Loucy (cell line): ENCODE measurements around the gene DNAH6.

Experiments used
- H2AFZ ChIP-seq: fragments of 200-600 bp; sonication (generic); 2 replicates; pipeline ENCODE4 v1.6.0; 2016; ENCODE audit warnings: antibody characterized with exemption, mild to moderate bottlenecking, low read length, moderate library complexity
- H3F3A ChIP-seq: fragments of 200-600 bp; 2 replicates; pipeline ENCODE4 v1.6.0; 2016; ENCODE audit warnings: antibody characterized with exemption, low read depth, mild to moderate bottlenecking
- H3K27me3 ChIP-seq: fragments of 200-600 bp; sonication (generic); 2 replicates; pipeline ENCODE4 v1.6.1; 2014; ENCODE audit warnings: low read length, mild to moderate bottlenecking; ENCODE audit not compliant: insufficient read depth, poor library complexity, severe bottlenecking
- H3K36me3 ChIP-seq: fragments of 200-600 bp; sonication (generic); 2 replicates; pipeline ENCODE4 v1.6.1; 2016; ENCODE audit warnings: low read length; ENCODE audit not compliant: insufficient read depth
- H3K4me1 ChIP-seq: fragments of 200-600 bp; sonication (generic); 2 replicates; pipeline ENCODE4 v1.5.1; 2014; ENCODE audit warnings: low read length, mild to moderate bottlenecking; ENCODE audit not compliant: insufficient read depth, poor library complexity, severe bottlenecking
- H3K4me2 ChIP-seq: fragments of 200-600 bp; sonication (generic); 2 replicates; pipeline ENCODE4 v1.6.0; 2014; ENCODE audit warnings: antibody characterized with exemption, low read length, low read depth, mild to moderate bottlenecking; ENCODE audit not compliant: poor library complexity, severe bottlenecking
- H3K4me3 ChIP-seq: fragments of 200-600 bp; sonication (generic); 2 replicates; pipeline ENCODE4 v1.5.1; 2014; ENCODE audit warnings: low read length, mild to moderate bottlenecking, mixed read lengths; ENCODE audit not compliant: poor library complexity, severe bottlenecking
- H3K79me2 ChIP-seq: fragments of 200-600 bp; sonication (generic); 2 replicates; pipeline ENCODE4 v1.6.1; 2014; ENCODE audit warnings: low read length; ENCODE audit not compliant: insufficient read depth
- H3K9ac ChIP-seq: fragments of 200-600 bp; sonication (generic); 2 replicates; pipeline ENCODE4 v1.6.0; 2014; ENCODE audit warnings: mild to moderate bottlenecking, low read depth, low read length, moderate library complexity; ENCODE audit not compliant: poor library complexity, severe bottlenecking
- H3K9me2 ChIP-seq: fragments of 200-600 bp; sonication (generic); replicated peaks from 2 replicates; pipeline ENCODE4 v1.6.1; 2016; ENCODE audit warnings: low read depth, low read length, mixed read lengths
- H3K9me3 ChIP-seq: fragments of 200-600 bp; sonication (generic); 2 replicates; pipeline ENCODE4 v1.6.1; 2014; ENCODE audit warnings: mild to moderate bottlenecking, antibody characterized with exemption, low read length, low read depth; ENCODE audit not compliant: insufficient read depth
- H4K20me1 ChIP-seq: fragments of 200-600 bp; sonication (generic); 2 replicates; pipeline ENCODE4 v1.6.0; 2014; ENCODE audit warnings: antibody characterized with exemption, low read length, mild to moderate bottlenecking; ENCODE audit not compliant: insufficient read depth, poor library complexity, severe bottlenecking
- CTCF ChIP-seq: fragments of 200-600 bp; sonication (generic); conservative IDR thresholded peaks from 2 replicates; pipeline ENCODE4 v1.5.1; 2014; ENCODE audit warnings: mild to moderate bottlenecking, antibody characterized with exemption, low read length
- EZH2phosphoT487 ChIP-seq: fragments of 200-600 bp; IDR thresholded peaks from 2 replicates; pipeline ENCODE4 v1.6.1; 2018; ENCODE audit warnings: antibody characterized with exemption, mild to moderate bottlenecking, moderate library complexity, borderline replicate concordance

Gene DNAH6

GRCh38 chr2:84805250-84805958 lies 289.1 kb downstream of the DNAH6 start:
- Histone ChIP-seq H2AFZ (no peak overlapping the region), H3F3A (no peaks in the 10 kb centered on the region), H3K4me2 (no peak overlapping the region), H4K20me1 (no peaks in the 10 kb centered on the region), H3K36me3 (no peaks in the 10 kb centered on the region), H3K9me3 (no peaks in the 10 kb centered on the region), H3K27me3 (no peaks in the 10 kb centered on the region), H3K4me1 (no peaks in the 10 kb centered on the region), H3K9ac (no peak overlapping the region), H3K79me2 (no peaks in the 10 kb centered on the region), H3K9me2 (no peaks in the 10 kb centered on the region), H3K4me3 (no peak overlapping the region)
- TF ChIP-seq EZH2phosphoT487 = no peak
- no peak for TF ChIP-seq CTCF

GRCh38 chr2:84807063-84807485 lies 290.8 kb downstream of the DNAH6 start:
- Histone ChIP-seq H2AFZ (no peak overlapping the region), H3K4me2 (no peak overlapping the region)

GRCh38 chr2:84808279-84808678 lies 292.0 kb downstream of the DNAH6 start:
- Histone ChIP-seq H3K4me1 (no peaks in the 10 kb centered on the region), H3K9me2 (no peaks in the 10 kb centered on the region), H3K4me3 (no peak overlapping the region), H3K79me2 (no peaks in the 10 kb centered on the region), H2AFZ (no peak overlapping the region), H3K27me3 (no peaks in the 10 kb centered on the region), H3K9me3 (no peaks in the 10 kb centered on the region), H3K9ac (no peak overlapping the region), H4K20me1 (no peaks in the 10 kb centered on the region), H3K4me2 (no peak overlapping the region), H3K36me3 (no peaks in the 10 kb centered on the region), H3F3A (no peaks in the 10 kb centered on the region)
- no peak for TF ChIP-seq CTCF
- TF ChIP-seq EZH2phosphoT487 = no peak

More at GRCh38 chr2:84807063-84807485, 290.8 kb downstream of the DNAH6 start:
- Histone ChIP-seq H3K36me3 (no peaks in the 10 kb centered on the region), H3K79me2 (no peaks in the 10 kb centered on the region), H4K20me1 (no peaks in the 10 kb centered on the region), H3K9me3 (no peaks in the 10 kb centered on the region), H3K9ac (no peak overlapping the region), H3K9me2 (no peaks in the 10 kb centered on the region), H3K4me3 (no peak overlapping the region), H3F3A (no peaks in the 10 kb centered on the region), H3K27me3 (no peaks in the 10 kb centered on the region), H3K4me1 (no peaks in the 10 kb centered on the region)
- no peak for TF ChIP-seq EZH2phosphoT487
- TF ChIP-seq CTCF = no peak
